HEK293 (cell line): ENCODE data around the gene MED29.

Source experiments
- BCL11A ChIP-seq: fragments of 450-650 bp; formaldehyde crosslinking; IDR thresholded peaks from 2 replicates; pipeline ENCODE4 v1.5.1; 2016; ENCODE audit warnings: low read depth, missing biosample characterization, missing genetic modification characterization
- ELK4 ChIP-seq: IDR thresholded peaks from 2 replicates; pipeline ENCODE4 v1.6.1; 2011; ENCODE audit warnings: mild to moderate bottlenecking, low read depth, low read length, borderline replicate concordance
- GLI4 ChIP-seq: fragments of 450-650 bp; formaldehyde crosslinking; IDR thresholded peaks from 2 replicates; pipeline ENCODE4 v1.5.1; 2016; ENCODE audit warnings: missing biosample characterization, missing genetic modification characterization
- OSR2 ChIP-seq: fragments of 450-650 bp; formaldehyde crosslinking; IDR thresholded peaks from 2 replicates; pipeline ENCODE4 v1.5.1; 2016; ENCODE audit warnings: missing biosample characterization, missing genetic modification characterization
- SCRT2 ChIP-seq: fragments of 450-650 bp; formaldehyde crosslinking; IDR thresholded peaks from 2 replicates; pipeline ENCODE4 v1.5.1; 2016; ENCODE audit warnings: missing biosample characterization, missing genetic modification characterization
- SP2 ChIP-seq: fragments of 450-650 bp; formaldehyde crosslinking; IDR thresholded peaks from 2 replicates; pipeline ENCODE4 v1.5.1; 2016; ENCODE audit warnings: missing biosample characterization, missing genetic modification characterization
- WT1 ChIP-seq: fragments of 450-650 bp; formaldehyde crosslinking; IDR thresholded peaks from 2 replicates; pipeline ENCODE4 v1.5.1; 2016; ENCODE audit warnings: missing biosample characterization, missing genetic modification characterization
- YY1 ChIP-seq: fragments of 450-650 bp; formaldehyde crosslinking; IDR thresholded peaks from 2 replicates; pipeline ENCODE4 v1.5.1; 2018; ENCODE audit warnings: missing biosample characterization, missing genetic modification characterization
- ZBTB1 ChIP-seq: fragments of 450-650 bp; formaldehyde crosslinking; IDR thresholded peaks from 2 replicates; pipeline ENCODE4 v1.5.1; 2016; ENCODE audit warnings: missing biosample characterization, missing genetic modification characterization
- ZBTB26 ChIP-seq: fragments of 450-650 bp; formaldehyde crosslinking; optimal IDR thresholded peaks from 2 replicates; pipeline ENCODE3; 2016; ENCODE audit warnings: missing biosample characterization, mild to moderate bottlenecking, missing genetic modification characterization
- ZBTB6 ChIP-seq: fragments of 450-650 bp; formaldehyde crosslinking; IDR thresholded peaks from 2 replicates; pipeline ENCODE4 v1.5.1; 2017; ENCODE audit warnings: missing biosample characterization, missing genetic modification characterization
- ZFHX2 ChIP-seq: fragments of 450-650 bp; formaldehyde crosslinking; conservative IDR thresholded peaks from 2 replicates; pipeline ENCODE4 v1.5.1; 2016; ENCODE audit warnings: missing biosample characterization, missing genetic modification characterization
- ZNF10 ChIP-seq: fragments of 450-650 bp; formaldehyde crosslinking; IDR thresholded peaks from 2 replicates; pipeline ENCODE4 v1.5.1; 2017; ENCODE audit warnings: missing biosample characterization, missing genetic modification characterization
- ZNF121 ChIP-seq: fragments of 450-650 bp; formaldehyde crosslinking; IDR thresholded peaks from 2 replicates; pipeline ENCODE4 v1.5.1; 2016; ENCODE audit warnings: missing biosample characterization, missing genetic modification characterization
- ZNF133 ChIP-seq: fragments of 450-650 bp; formaldehyde crosslinking; IDR thresholded peaks from 2 replicates; pipeline ENCODE4 v1.5.1; 2016; ENCODE audit warnings: missing biosample characterization, missing genetic modification characterization
- ZNF157 ChIP-seq: fragments of 450-650 bp; formaldehyde crosslinking; IDR thresholded peaks from 2 replicates; pipeline ENCODE4 v1.5.1; 2016; ENCODE audit warnings: missing biosample characterization, missing genetic modification characterization
- ZNF174 ChIP-seq: fragments of 450-650 bp; formaldehyde crosslinking; IDR thresholded peaks from 2 replicates; pipeline ENCODE4 v1.5.0; 2017; ENCODE audit warnings: missing biosample characterization, mild to moderate bottlenecking, missing genetic modification characterization
- ZNF18 ChIP-seq: fragments of 450-650 bp; formaldehyde crosslinking; IDR thresholded peaks from 2 replicates; pipeline ENCODE4 v1.5.1; 2016; ENCODE audit warnings: missing biosample characterization, missing genetic modification characterization
- ZNF248 ChIP-seq: fragments of 450-650 bp; formaldehyde crosslinking; IDR thresholded peaks from 2 replicates; pipeline ENCODE4 v1.5.1; 2017; ENCODE audit warnings: missing biosample characterization, missing genetic modification characterization
- ZNF391 ChIP-seq: fragments of 450-650 bp; formaldehyde crosslinking; IDR thresholded peaks from 2 replicates; pipeline ENCODE4 v1.5.1; 2016; ENCODE audit warnings: low read depth, missing biosample characterization, missing genetic modification characterization, borderline replicate concordance
- ZNF416 ChIP-seq: fragments of 450-650 bp; formaldehyde crosslinking; IDR thresholded peaks from 2 replicates; pipeline ENCODE4 v1.5.1; 2016; ENCODE audit warnings: missing biosample characterization, missing genetic modification characterization
- ZNF518A ChIP-seq: fragments of 450-650 bp; formaldehyde crosslinking; conservative IDR thresholded peaks from 2 replicates; pipeline ENCODE4 v1.5.1; 2016; ENCODE audit warnings: low read depth, missing biosample characterization, missing genetic modification characterization
- ZNF555 ChIP-seq: fragments of 450-650 bp; formaldehyde crosslinking; conservative IDR thresholded peaks from 2 replicates; pipeline ENCODE4 v1.5.1; 2017; ENCODE audit warnings: missing biosample characterization, mild to moderate bottlenecking, missing genetic modification characterization, inconsistent platforms
- ZNF580 ChIP-seq: fragments of 450-650 bp; formaldehyde crosslinking; IDR thresholded peaks from 2 replicates; pipeline ENCODE4 v1.5.1; 2016; ENCODE audit warnings: missing biosample characterization, missing genetic modification characterization
- ZNF621 ChIP-seq: fragments of 450-650 bp; formaldehyde crosslinking; IDR thresholded peaks from 2 replicates; pipeline ENCODE4 v1.5.1; 2017; ENCODE audit warnings: missing biosample characterization, missing genetic modification characterization
- ZNF629 ChIP-seq: fragments of 450-650 bp; formaldehyde crosslinking; IDR thresholded peaks from 2 replicates; pipeline ENCODE4 v1.5.1; 2017; ENCODE audit warnings: missing biosample characterization, missing genetic modification characterization
- ZNF654 ChIP-seq: fragments of 450-650 bp; formaldehyde crosslinking; IDR thresholded peaks from 2 replicates; pipeline ENCODE4 v1.5.1; 2016; ENCODE audit warnings: low read depth, missing biosample characterization, missing genetic modification characterization
- ZNF664 ChIP-seq: fragments of 450-650 bp; formaldehyde crosslinking; IDR thresholded peaks from 2 replicates; pipeline ENCODE4 v1.5.1; 2016; ENCODE audit warnings: missing biosample characterization, missing genetic modification characterization
- ZNF670 ChIP-seq: fragments of 450-650 bp; formaldehyde crosslinking; IDR thresholded peaks from 2 replicates; pipeline ENCODE4 v1.5.1; 2016; ENCODE audit warnings: missing biosample characterization, missing genetic modification characterization, low read depth
- ZNF837 ChIP-seq: fragments of 450-650 bp; formaldehyde crosslinking; IDR thresholded peaks from 2 replicates; pipeline ENCODE4 v1.5.1; 2016; ENCODE audit warnings: missing biosample characterization, missing genetic modification characterization

MED29 gene

GRCh38 chr19:39412100-39412866 lies 21.1 kb downstream of the MED29 start, which contains the start of gene PLEKHG2 (continued):
- TF ChIP-seq ZNF18 (tag by site-specific recombination) (peak; percentile 52), ZNF121 (peak; percentile 97), ZBTB26 (tag by site-specific recombination) (peak; percentile 73), ZNF664 (tag by site-specific recombination) (0 out of 2 replicates have a peak, but pooled peaks have one; percentile 13), ZNF416 (tag by site-specific recombination) (no peak), ZNF837 (tag by site-specific recombination) (no peak), ZNF10 (tag by site-specific recombination) (peak; percentile 75), ZNF518A (tag by site-specific recombination) (peak; percentile 50; the same call in 1 of the 2 replicates), ZNF391 (tag by site-specific recombination) (peak; percentile 99), ZNF248 (tag by site-specific recombination) (no peak), ZNF174 (tag by site-specific recombination) (no peak), ZNF670 (tag by site-specific recombination) (no peak), OSR2 (tag by site-specific recombination) (peak; percentile 19), ZNF654 (tag by site-specific recombination) (peak; percentile 50), GLI4 (tag by site-specific recombination) (no peak), ELK4 (no peak; the same call in 1 of the 2 replicates), SP2 (tag by site-specific recombination) (peak; percentile 94), WT1 (tag by site-specific recombination) (peak; percentile 51), YY1 (peak; percentile 72; the same call in 1 of the 2 replicates), ZFHX2 (tag by site-specific recombination) (peak; percentile 89), ZNF555 (tag by site-specific recombination) (no peak), BCL11A (peak; percentile 99), ZBTB6 (tag by site-specific recombination) (peak; percentile 88), ZNF629 (tag by site-specific recombination) (peak; percentile 93), ZBTB1 (peak; percentile 96), ZNF157 (tag by site-specific recombination) (no peak), ZNF621 (tag by site-specific recombination) (no peak), ZNF580 (tag by site-specific recombination) (peak; percentile 99), SCRT2 (tag by site-specific recombination) (peak; percentile 20; the same call in 1 of the 2 replicates), ZNF133 (no peak)
